HG03520 (cell line): ENCODE measurements around the gene TMEM141.
A peak's percentile ranks its signal among the peaks of the same experiment; 100 is the strongest.
"Not testable (repeated sequence)": the region's sequence is repeated elsewhere in the genome, so short reads cannot be mapped to it uniquely, and the experiment has no call there.

ENCODE experiments used
- ATAC-seq: cut with Tn5 transposase; IDR thresholded peaks from one replicate; pipeline ENCODE4 v1.9.1; 2021; ENCODE audit warnings: mild to moderate bottlenecking, moderate library complexity; ENCODE audit not compliant: unreplicated experiment

TMEM141 gene

DNA sequence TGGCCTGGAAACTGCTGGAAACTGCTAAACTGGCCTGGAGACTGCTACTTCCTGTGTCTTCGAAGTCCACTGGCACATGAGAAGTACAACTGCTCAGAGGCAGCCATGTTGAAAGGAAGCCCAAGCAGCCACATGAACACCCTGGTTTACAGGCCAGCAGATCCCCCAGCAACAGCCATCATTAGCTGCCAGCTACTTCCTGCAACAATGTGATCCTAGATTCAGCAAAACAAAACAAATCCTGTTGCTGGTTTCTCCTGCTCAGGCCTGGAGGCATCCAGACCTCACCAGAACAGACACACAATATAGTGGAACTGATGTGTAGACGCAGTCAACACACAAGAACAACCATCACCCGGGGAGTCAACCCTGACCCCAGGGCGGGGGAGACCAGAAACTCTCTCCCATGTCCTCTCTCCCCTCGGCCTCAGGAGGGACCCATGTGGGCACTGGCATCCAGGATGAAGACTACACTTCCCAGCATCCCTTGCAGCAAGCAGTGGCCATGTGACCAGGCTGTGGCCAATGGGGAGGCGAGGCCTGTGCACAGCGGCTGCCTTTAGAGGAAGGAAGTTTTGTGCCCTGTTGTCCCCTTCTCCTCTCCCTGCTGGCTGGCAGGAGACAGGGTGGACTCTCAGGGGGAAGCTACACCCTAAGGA, 17.6 kb upstream of the TMEM141 start:
- no peak for ATAC-seq

DNA sequence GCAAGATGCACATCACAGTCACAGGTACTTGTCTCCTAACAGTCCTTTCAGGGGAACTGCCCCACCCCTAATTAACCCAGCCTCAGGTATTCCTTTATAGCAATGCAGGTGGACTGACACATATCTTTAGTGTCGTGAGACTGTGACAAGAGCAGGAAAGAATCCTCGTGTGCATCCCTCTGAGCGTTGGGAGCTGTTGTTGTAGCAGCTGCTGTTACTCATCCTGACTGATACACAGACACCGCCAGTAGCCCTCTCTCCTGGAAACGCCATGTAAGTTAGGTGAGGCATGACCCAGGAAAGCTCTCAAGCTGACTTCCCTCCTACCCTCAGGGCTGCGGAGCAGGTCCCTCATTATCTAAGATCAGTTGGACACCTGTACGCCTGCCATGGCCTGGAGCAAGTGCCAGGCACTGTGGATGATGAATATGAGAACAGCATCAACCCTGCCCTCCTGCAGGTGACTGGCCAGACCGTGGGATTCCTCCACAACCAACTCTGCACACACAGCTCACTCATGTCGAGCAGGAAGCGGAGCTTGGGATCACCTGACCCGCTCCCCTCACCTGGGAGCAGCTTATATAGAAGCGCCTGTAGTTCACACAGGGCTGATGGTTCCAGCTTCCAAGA, 16.6 kb upstream of the TMEM141 start:
- ATAC-seq: no peak

DNA sequence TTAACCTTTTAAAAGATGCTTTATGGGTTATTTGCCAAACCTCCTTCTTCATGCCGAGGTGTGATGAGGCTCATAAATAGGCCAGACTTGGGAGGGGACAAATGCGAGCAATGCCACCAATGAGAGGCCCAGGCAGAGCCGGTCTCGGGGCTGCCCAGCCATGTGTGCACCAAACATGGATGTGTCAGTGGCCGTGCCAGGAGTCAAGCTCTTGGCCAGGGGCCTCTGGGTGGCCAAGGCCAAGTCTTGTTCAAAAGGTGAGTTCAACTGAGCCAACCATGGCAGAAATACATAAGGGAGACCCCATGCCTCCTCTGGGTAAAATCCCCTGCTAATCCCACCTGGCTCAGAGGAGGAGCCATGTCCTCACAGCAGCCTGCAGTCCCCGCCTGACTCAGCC, 16.0 kb upstream of the TMEM141 start:
- no peak for ATAC-seq

DNA sequence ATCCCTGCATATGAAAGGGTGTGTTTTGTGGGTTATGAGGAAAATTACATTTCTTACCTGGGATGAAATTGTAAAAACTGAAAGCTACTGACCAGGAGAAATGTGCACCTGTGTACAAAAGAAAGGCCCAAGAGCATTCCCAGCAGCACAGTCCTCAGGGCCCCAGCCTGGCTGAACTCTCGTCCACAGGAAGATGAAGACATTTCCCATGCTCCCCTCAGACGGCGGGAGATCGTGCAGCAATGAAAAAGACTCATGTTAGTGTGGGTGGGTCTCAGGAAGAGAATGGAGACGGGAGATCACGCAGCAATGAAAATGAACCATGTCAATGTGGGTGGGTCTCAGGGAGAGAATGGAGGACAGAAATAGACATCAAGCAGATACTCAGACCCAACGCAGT, 14.2 kb upstream of the TMEM141 start:
- no peak for ATAC-seq

DNA sequence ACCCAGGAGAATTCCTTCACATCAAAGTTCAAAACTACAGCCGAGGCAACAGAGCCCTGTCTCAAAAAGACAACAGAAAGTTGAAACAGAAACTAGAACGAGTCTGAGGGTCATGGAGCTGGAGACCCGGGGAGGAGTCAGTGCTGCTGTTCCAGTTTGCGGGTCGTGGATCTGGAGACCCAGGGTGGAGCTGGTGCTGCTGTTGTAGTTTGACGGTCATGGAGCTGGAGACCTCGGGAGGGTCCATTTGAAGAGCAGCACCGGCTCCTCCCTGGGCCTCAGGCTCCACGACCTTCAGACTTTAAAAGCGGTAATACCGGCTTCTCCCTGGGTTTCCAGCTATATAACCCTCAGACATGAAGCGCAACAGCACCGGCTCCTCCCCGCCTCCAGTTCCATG, 13.8 kb upstream of the TMEM141 start:
- no peak for ATAC-seq

DNA sequence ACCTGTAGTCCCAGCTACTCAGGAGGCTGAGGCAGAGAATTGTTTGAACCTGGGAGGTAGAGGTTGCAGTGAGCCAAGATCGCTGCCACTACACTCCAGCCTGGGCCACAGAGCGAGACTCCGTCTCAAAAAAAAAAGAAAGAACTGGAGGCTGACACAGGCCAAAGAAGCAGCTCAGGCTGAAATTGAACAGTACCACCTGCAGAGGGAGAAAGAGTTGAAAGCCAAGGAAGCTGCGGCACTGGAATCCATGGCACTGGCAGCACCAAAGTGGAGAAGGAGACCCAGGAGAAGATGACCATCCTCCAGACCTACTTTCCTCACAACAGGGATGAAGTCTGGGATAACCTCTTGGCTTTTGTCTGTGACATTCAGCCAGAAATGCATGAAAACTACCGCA, 11.3 kb upstream of the TMEM141 start:
- ATAC-seq: no peak

DNA sequence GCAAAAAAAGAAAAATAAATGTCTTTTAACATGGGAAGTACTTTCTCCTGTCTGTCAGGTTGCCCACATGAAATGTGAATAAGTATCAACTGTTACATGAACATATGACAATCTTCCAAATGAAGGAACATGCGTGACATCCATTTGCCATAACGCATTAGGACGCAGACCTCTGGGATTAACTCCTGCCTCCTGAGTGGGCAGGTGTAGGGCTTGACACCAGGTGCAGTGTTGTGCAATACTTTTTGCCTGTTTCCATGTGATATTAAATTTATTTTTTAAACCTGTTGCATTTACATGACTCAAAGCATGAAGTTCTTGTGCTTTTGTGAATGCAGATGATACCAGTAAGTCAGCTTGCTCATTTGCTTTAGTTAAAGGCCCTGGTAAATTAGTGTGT, 8.7 kb upstream of the TMEM141 start:
- no peak for ATAC-seq

DNA sequence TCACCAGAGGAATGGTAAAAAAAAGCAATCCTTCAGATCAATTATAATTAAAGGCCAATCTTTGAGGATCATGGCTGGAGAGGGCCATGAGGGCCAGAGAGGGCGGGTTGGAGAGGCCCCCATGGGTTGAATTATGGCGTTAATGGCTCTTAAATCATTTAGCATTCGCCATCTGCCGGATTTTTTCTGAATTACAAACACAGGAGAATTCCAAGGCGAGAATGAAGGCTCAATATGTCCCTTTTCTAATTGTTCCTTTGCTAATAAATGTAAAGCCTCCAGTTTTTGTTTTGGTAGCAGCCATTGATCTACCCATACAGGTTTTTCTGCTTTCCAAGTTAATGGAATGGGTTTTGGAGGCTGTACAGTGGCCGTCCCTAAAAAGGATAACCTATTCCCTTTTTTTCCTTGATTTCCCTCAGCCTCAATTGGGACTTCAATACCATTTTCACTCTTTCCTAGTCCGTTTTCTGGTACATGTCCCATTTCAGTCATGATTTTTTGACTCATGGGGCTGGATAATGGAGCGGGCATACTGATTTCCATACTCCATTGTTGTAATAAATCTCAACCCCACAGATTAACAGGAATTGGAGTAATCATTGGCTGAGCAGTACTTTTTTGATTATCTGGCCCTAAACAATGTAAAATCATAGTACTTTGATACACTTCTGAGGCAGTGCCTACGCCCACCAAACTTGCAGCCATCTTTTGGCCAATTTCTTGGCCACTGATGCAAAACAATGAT, 6.7 kb upstream of the TMEM141 start:
- ATAC-seq: no peak

DNA sequence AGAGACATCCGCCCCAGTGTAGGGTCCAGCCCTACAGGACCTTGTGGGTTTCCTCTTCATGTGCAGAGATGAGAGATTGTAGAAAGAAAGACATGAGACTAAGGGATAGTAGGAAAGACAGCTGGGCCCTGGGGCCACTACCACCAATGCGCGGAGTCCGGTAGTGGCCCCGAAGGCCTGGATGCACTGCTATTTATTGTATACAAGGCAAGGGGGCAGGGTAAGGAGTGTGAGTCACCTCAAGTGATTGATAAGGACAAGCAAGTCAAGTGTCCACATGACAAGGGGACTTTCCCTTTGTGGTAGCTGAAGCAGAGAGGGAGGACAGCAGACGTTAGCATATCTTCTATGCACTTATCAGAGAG, 6.2 kb upstream of the TMEM141 start:
- ATAC-seq: no peak

DNA sequence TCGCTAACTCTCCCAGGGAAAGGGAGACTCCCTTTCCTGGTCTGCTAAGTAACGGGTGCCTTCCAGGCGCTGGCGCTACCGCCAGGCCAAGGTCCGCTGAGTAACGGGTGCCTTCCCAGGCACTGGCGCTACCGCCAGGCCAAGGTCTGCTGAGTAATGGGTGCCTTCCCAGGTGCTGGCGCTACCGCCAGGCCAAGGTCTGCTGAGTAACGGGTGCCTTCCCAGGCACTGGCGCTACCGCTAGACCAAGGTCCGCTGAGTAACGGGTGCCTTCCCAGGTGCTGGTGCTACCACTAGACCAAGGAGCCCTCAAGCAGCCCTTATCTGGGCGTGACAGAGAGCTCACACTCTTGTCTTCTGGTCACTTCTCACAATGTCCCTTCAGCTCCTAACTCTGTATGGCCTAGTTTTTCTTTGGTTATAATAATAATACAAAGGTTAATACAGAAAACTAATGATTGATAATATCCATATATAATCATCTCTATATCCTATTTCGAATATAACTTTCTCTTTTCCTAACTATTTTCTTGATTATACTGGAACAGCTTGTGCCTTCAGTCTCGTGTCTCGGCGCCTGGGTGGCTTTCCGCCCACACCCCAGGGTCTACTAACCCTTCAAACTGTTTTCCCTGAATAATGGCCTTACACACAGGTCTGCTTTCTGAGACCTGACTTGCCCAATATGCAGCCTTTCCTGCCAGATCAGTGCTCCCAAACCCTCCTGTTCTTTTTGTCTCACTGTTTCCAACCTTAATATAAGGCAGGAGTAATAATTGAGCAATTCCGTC, 5.4 kb upstream of the TMEM141 start:
- not testable (repeated sequence) for ATAC-seq

DNA sequence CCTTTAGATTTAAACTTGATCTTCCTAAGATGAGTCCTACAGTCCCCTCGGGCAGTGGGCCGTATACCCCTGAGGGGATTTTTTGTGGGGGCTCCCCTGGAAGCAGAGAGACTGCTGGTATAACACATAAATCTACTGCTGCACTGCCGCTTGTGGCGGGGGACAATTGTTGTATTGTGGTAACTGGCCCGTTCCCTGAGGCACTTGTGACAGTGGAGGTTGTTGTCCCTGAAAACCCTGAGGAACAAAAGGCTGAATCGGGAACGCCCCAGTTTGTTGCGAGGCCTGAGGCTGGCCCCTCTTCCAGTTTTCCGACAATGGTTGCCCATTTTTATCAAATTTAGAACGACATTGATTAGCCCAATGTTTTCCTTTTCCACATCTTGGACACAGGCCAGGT, 4.7 kb upstream of the TMEM141 start:
- no peak for ATAC-seq

DNA sequence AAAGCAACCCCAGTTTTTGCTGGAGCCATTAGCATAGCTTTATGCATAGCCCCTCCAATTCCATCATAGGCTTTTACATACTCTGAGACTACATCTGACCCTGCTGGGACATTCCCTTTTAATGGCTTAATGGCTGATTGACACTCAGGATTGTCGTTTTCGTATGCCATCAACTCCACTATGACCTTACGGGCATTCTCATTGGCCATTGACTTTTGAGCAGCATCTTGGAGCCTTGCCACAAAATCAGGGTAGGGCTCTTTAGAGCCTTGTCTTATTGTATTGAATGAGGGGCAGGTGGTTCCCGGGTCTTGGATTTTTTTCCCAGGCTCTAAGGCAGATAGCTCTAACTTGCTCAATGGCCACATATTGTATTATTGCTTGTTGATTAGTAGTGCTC, 4.2 kb upstream of the TMEM141 start:
- not testable (repeated sequence) for ATAC-seq

DNA sequence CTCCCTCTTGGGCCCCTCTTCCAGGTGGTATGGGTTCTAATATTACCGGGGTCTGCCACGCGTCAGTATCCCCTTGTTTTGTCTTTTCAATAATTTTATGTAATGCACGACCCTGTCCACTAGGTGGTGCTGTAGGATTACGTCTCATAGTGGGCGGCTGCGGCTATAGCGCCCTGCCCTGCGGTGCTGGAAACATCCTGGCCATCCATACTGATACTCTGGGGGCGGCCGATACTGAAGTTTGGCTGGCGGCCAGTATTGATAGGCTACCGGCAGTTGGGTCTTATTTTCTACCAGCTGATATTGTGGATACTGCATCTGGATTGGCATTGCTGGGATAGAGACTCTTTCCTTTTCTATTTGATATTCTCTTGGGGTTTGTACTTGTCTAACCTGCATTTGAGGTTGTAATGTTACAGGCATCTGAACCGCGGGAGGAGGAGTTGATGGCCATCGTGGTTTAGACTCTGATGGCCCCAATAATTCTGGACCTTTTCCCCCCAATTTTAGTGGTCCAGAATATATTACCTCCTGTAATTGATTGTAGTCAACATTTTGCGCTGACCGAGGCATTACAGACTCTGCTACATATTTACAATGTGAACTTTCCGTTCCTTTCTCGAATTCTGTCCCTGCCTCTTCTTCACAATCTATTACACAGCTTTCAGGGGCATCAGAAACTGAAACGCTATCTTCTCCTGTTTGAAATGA, 3.3 kb upstream of the TMEM141 start:
- no peak for ATAC-seq

DNA sequence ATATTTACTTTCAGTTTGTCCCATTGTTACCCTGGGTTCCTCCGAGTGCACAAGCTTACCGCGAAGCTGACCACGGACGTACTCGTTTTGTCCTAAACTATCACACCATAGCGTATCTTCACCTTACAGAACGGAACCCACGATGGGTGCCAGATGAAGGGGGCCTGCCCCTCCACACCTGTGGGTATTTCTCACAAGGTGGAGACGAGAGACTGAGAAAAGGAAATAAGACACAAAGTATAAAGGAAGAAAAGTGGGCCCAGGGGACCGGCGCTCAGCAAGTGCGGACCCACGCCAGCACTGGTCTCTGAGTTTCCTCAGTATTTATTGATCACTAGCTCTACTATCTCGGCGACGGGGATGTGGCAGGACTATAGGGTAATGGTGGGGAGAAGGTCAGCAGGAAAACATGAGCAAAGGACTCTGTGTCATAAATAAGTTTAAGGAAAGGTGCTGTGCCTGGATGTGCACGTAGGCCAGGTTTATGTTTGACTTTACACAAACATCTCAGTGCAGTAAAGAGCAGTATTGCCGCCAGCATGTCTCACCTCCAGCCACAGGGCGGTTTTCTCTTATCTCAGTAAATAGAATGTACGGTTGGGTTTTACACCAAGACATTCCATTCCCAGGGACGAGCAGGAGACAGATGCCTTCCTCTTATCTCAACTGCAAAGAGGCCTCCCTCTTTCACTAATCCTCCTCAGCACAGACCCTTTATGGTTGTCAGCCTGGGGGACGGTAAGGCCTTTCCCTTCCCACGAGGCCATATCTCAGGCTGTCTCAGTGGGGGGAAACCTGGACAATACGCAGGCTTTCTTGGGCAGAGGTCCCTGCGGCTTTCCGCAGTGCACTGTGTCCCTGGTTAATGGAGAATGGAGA, 2.3 kb upstream of the TMEM141 start:
- ATAC-seq: not testable (repeated sequence)

DNA sequence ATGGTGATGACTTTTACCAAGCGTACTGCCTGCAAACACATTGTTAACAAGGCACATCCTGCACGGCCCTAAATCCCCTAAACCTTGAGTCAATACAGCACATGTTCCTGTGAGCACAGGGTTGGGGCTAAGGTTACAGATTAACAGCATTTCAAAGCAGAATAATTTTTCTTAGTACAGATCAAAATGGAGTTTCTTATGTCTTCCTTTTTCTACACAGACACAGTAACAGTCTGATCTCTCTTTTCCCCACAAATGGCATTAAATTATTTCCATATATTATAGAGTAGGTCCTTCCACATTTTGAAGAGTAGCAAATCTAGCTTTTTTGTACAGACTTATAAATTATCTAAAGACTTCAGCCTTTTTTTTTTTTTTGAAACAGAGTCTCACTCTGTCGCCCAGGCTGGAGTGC, 1.6 kb upstream of the TMEM141 start:
- no peak for ATAC-seq

DNA sequence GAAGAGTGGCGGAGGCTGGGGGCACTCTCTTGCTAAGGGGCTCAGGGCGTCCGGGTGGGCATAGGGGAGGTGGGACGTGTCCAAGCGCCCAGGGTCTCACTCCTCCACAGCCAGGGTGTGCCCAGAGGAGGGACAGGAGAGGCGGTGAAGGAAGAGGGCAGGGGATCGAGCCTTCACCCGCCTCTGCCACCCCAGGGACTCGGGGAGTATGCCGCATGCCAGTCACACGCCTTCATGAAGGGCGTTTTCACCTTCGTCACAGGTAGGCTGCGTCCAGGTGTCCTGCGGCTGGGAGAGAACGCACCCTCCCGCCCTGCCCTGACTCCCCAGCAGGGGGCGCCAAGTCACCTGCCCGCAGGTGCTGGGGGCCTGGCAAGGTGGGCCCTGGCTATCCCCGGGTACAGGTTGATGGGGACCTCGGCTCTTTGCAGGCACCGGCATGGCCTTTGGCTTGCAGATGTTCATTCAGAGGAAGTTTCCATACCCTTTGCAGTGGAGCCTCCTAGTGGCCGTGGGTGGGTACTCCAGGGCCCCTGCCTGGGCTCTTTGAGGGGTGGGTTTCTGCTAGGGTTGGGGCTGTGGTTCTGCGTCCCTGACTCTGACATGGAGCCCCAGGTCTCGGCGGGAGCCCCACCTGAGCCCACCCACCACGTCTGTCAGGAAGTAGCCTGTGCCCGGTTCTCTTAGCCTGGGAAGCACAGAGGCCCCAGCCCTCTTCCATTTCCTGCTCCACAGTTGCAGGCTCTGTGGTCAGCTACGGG, 552 bp downstream of the TMEM141 start:
- peak; percentile 7 for ATAC-seq

DNA sequence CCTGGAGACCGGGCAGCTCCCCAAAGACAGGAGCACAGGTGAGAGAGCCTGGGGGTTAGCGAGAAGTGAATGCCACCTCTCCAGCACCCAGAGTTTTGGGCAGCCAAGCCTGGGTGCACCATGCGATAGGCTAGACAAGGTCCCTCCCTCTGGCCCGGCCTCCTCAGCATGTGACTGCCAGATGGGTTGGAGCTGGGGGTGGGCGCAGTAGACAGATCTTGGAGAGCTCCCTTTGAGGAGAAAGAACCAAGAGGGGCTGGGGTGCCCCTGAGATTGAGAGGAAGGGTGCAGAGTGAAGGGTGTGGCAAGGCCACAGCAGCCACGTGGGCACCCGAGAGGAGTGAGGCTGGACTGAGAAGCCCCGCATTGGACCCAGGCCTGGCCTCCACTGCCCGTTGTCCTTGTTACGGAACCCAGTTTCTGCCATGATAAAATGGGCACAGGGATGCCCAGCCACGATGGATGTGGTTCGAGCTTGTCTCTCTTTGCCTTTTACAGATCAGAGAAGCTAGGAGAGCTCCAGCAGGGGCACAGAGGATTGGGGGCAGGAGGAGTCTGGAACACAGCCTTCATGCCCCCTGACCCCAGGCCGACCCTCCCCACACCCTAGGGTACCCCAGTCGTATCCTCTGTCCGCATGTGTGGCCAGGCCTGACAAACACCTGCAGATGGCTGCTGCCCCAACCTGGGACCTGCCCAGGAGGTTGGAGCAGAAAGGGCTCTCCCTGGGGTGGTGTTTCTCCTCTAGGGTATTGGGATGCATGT, 1.4 kb downstream of the TMEM141 start:
- no peak for ATAC-seq
